Fibroblast of lung (primary cell): ENCODE measurements around the gene LAMB1. TPM values are rescaled to one million over a fixed set of nuclear protein-coding genes. Genes with fewer than 3 reads are reported as not detected.
"Not testable (repeated sequence)": the region's sequence is repeated elsewhere in the genome, so short reads cannot be mapped to it uniquely, and the experiment has no call there.

Experiments used
- DNase-seq, 2 donors: peaks; one replicate each; pipeline versions ENCODE4 v3.0.0 to v3.0.0-alpha.2; 2010; ENCODE audit warnings: low read depth in 2 of 2
- H2AFZ ChIP-seq: 2 replicates; pipeline ENCODE4 v1.5.1; 2012; ENCODE audit warnings: low read length, control low read depth, inconsistent platforms
- H3K27ac ChIP-seq: 2 replicates; pipeline ENCODE4 v1.5.1; 2011; ENCODE audit warnings: low read length, control low read depth; ENCODE audit not compliant: insufficient read depth
- H3K27me3 ChIP-seq: 2 replicates; pipeline ENCODE4 v1.5.1; 2011; ENCODE audit warnings: mild to moderate bottlenecking, low read length; ENCODE audit not compliant: control insufficient read depth, insufficient read depth
- H3K36me3 ChIP-seq: 2 replicates; pipeline ENCODE4 v1.5.1; 2011; ENCODE audit warnings: low read length; ENCODE audit not compliant: control insufficient read depth, insufficient read depth
- H3K4me1 ChIP-seq: 2 replicates; pipeline ENCODE4 v1.5.1; 2011; ENCODE audit warnings: low read length; ENCODE audit not compliant: control insufficient read depth, insufficient read depth; ENCODE audit errors: extremely low read depth
- H3K4me2 ChIP-seq: 2 replicates; pipeline ENCODE4 v1.5.1; 2011; ENCODE audit warnings: low read length, control low read depth; ENCODE audit not compliant: insufficient read depth; ENCODE audit errors: extremely low read depth
- H3K4me3 ChIP-seq, 4 experiments: fragments of 200-600 bp in 1 of 4; sonication (generic) in 1 of 4; replicated peaks in 1 of 4; 2 replicates each; pipeline ENCODE4 v1.5.1; 2011 to 2016; ENCODE audit warnings: low read length in 4 of 4, low read depth in 3 of 4, mild to moderate bottlenecking in 3 of 4, control low read depth in 2 of 4, inconsistent platforms in 1 of 4, mixed read lengths in 1 of 4; ENCODE audit not compliant: insufficient read depth in 1 of 4; ENCODE audit errors: control extremely low read depth in 1 of 4
- H3K79me2 ChIP-seq: 2 replicates; pipeline ENCODE4 v1.5.1; 2012; ENCODE audit warnings: mild to moderate bottlenecking, low read length, inconsistent platforms; ENCODE audit not compliant: control insufficient read depth, insufficient read depth
- H3K9ac ChIP-seq: 2 replicates; pipeline ENCODE4 v1.5.1; 2011; ENCODE audit warnings: mild to moderate bottlenecking, low read length, control low read depth; ENCODE audit not compliant: insufficient read depth
- H3K9me3 ChIP-seq: 2 replicates; pipeline ENCODE4 v1.5.1; 2012; ENCODE audit warnings: low read depth, low read length; ENCODE audit not compliant: control insufficient read depth, insufficient read depth
- H4K20me1 ChIP-seq: 2 replicates; pipeline ENCODE4 v1.5.1; 2011; ENCODE audit warnings: low read length; ENCODE audit not compliant: control insufficient read depth, insufficient read depth; ENCODE audit errors: extremely low read depth
- EZH2 ChIP-seq: IDR thresholded peaks from 2 replicates; pipeline ENCODE4 v1.5.1; 2012; ENCODE audit warnings: low read length, control low read depth, mild to moderate bottlenecking; ENCODE audit errors: missing control alignments
- polyA plus RNA-seq, 2 donors: library from polyadenylated mRNA; depleted of rRNA in 1 of 2; stranded (reverse) in 1 of 2; unstranded in 1 of 2; fragments of >200 nt; gene quantifications; 2 replicates each; pipeline ENCODE4 v1.2.1, GENCODE V29; 2011 to 2012; ENCODE audit warnings: missing spikeins in 1 of 2
- total RNA-seq: library from RNA; depleted of rRNA; stranded (reverse); fragments of >200 nt; gene quantifications from 2 replicates; pipeline ENCODE4 v1.2.1, GENCODE V29; 2014
- TF ChIP-seq, protein P1 (sequence below), 2 donors: IDR thresholded peaks in 1 of 2; conservative IDR thresholded peaks in 1 of 2; 1 replicate in 1 of 2; 2 replicates in 1 of 2; pipeline ENCODE4 v1.5.1; 2011 to 2012; ENCODE audit warnings: low read length in 2 of 2, control low read depth in 1 of 2, inconsistent platforms in 1 of 2, low read depth in 1 of 2, mild to moderate bottlenecking in 1 of 2

Gene LAMB1
- total and polyA plus RNA-seq, 2 donors (not counting 1 experiment from before 2014, with no cell fraction given) = 428 to 516 TPM

- no peak overlapping the region for H3K27ac ChIP-seq
- peaks cover 18% of the 10 kb centered on the region for H3K79me2 ChIP-seq
- peaks cover 3% of the 10 kb centered on the region for H4K20me1 ChIP-seq
- TF ChIP-seq EZH2 = no peak
- TF ChIP-seq, protein P1, sequence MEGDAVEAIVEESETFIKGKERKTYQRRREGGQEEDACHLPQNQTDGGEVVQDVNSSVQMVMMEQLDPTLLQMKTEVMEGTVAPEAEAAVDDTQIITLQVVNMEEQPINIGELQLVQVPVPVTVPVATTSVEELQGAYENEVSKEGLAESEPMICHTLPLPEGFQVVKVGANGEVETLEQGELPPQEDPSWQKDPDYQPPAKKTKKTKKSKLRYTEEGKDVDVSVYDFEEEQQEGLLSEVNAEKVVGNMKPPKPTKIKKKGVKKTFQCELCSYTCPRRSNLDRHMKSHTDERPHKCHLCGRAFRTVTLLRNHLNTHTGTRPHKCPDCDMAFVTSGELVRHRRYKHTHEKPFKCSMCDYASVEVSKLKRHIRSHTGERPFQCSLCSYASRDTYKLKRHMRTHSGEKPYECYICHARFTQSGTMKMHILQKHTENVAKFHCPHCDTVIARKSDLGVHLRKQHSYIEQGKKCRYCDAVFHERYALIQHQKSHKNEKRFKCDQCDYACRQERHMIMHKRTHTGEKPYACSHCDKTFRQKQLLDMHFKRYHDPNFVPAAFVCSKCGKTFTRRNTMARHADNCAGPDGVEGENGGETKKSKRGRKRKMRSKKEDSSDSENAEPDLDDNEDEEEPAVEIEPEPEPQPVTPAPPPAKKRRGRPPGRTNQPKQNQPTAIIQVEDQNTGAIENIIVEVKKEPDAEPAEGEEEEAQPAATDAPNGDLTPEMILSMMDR (conservative IDR thresholded peaks at IDR 0.05 in 1 of 2, IDR thresholded peaks at IDR 0.05 in 1 of 2; ENCODE audit: low read depth in 1 of 2, low read length in 2 of 2) = no peak
- H3K27me3 ChIP-seq = no peaks in the 10 kb centered on the region
- peak in 1 of 2 donors; percentile 43 for DNase-seq
- no peaks in the 10 kb centered on the region for H3K4me1 ChIP-seq
- no peak overlapping the region for H3K4me3 ChIP-seq
- H3K9ac ChIP-seq = no peak overlapping the region
- no peaks in the 10 kb centered on the region for H3K9me3 ChIP-seq
- peaks cover 7% of the 10 kb centered on the region for H3K36me3 ChIP-seq
- no peak overlapping the region for H3K4me2 ChIP-seq
- H2AFZ ChIP-seq = no peak overlapping the region
Measured at GRCh38 chr7:107902381-107902780, 100.6 kb downstream of the LAMB1 start.

GRCh38 chr7:107900496-107901015, 102.4 kb downstream of the LAMB1 start:
- Histone ChIP-seq H3K9ac (no peak overlapping the region), H3K27me3 (no peaks in the 10 kb centered on the region), H3K79me2 (peaks cover 23% of the 10 kb centered on the region), H3K4me3 (no peak overlapping the region), H3K27ac (no peak overlapping the region), H3K4me2 (no peak overlapping the region), H3K36me3 (peaks cover 6% of the 10 kb centered on the region), H3K4me1 (no peaks in the 10 kb centered on the region), H2AFZ (no peak overlapping the region), H4K20me1 (peaks cover 3% of the 10 kb centered on the region), H3K9me3 (no peaks in the 10 kb centered on the region)
- no peak for DNase-seq
- no peak for TF ChIP-seq EZH2
- TF ChIP-seq, protein P1 (conservative IDR thresholded peaks at IDR 0.05 in 1 of 2, IDR thresholded peaks at IDR 0.05 in 1 of 2; ENCODE audit: low read depth in 1 of 2, low read length in 2 of 2) = no peak

GRCh38 chr7:107898997-107899594, 103.9 kb downstream of the LAMB1 start:
- Histone ChIP-seq H3K36me3 (peaks cover 9% of the 10 kb centered on the region), H3K27me3 (no peaks in the 10 kb centered on the region), H3K9me3 (no peaks in the 10 kb centered on the region), H4K20me1 (peaks cover 3% of the 10 kb centered on the region), H3K4me1 (no peaks in the 10 kb centered on the region), H3K4me2 (no peak overlapping the region), H2AFZ (no peak overlapping the region), H3K79me2 (peaks cover 31% of the 10 kb centered on the region), H3K9ac (no peak overlapping the region), H3K4me3 (no peak overlapping the region), H3K27ac (no peak overlapping the region)
- no peak for DNase-seq
- TF ChIP-seq, protein P1 (conservative IDR thresholded peaks at IDR 0.05 in 1 of 2, IDR thresholded peaks at IDR 0.05 in 1 of 2; ENCODE audit: low read depth in 1 of 2, low read length in 2 of 2) = no peak
- no peak for TF ChIP-seq EZH2

- H3K27ac ChIP-seq, H3K9me3 ChIP-seq, H3K9ac ChIP-seq, H2AFZ ChIP-seq, H3K4me1 ChIP-seq, H3K27me3 ChIP-seq, DNase-seq, H4K20me1 ChIP-seq, H3K36me3 ChIP-seq: not testable (repeated sequence)
- H3K4me2 ChIP-seq = peak overlapping the region; percentile 98
- H3K4me3 ChIP-seq = peak overlapping the region in 2 of 4 experiments; percentile 70 to 81
- H3K79me2 ChIP-seq = peaks cover 31% of the 10 kb centered on the region
Measured at GRCh38 chr7:107892367-107892741, 110.6 kb downstream of the LAMB1 start.
